Measurements from ENCODE around the gene OR51S1.
A peak's percentile ranks its signal among the peaks of the same experiment; 100 is the strongest.
"Not testable (repeated sequence)": the region's sequence is repeated elsewhere in the genome, so short reads cannot be mapped to it uniquely, and the experiment has no call there.

The OR51S1 gene

DNA sequence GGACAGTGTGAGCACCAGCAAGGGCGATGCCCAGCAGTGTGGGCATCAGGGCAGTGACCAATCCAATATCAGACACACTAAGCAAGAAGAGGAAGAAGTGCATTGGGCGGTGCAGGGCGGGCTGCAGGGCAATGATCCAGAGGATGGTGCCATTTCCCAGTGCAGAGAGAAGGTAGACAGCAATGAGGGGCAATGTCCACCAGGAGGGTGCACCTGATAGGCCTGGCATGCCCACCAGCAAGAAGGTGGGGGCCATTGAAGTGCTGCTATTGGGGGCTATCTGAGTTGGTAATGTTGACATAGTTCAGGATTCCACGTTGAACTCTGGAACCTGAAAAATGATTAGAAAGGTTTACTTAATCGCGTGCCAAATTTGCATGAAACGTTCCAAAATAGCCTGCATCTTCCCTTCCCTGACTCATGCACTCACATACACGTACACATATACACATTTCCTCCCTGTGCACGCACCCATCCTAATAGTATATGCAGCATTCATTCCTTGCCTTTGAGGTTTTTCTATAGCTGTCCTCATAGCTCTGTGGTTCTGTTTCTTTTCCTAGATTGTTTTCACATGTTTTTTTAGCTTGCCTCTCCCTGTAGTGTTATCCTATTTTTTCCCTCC is at the start of gene OR51S1:
TSS of gene OR51S1 (minus strand) at position 301 of the 625 bp plus-strand sequence. CDS start at position 301, 0 bp downstream.
- no peak for FAIRE-seq

GRCh38 chr11:4891996-4892640 is 43.1 kb upstream of the OR51S1 start:
- FAIRE-seq = no peak

GRCh38 chr11:4890279-4890678 is 41.3 kb upstream of the OR51S1 start:
- FAIRE-seq = no peak

GRCh38 chr11:4887591-4887990 is 38.6 kb upstream of the OR51S1 start:
- FAIRE-seq = no peak

DNA sequence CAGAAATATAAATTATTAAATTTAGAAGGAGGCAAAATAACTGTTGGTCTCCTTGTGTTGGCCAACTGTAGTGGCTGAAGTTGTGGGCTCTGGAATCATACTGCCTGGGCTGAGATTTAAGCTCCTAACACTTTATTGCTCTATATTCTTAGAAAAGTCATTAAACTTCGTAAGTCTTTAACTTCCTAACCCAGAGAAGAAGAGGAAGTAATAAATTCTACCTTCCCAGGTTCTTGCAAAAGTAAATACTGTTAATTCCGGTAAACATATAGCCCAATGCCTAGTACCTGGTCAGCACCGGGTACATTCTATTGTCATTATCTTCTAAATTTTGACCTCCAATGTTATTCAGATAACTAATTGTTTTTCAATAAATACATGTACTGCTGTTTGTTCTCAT is 37.2 kb upstream of the OR51S1 start:
- no peak for FAIRE-seq

DNA sequence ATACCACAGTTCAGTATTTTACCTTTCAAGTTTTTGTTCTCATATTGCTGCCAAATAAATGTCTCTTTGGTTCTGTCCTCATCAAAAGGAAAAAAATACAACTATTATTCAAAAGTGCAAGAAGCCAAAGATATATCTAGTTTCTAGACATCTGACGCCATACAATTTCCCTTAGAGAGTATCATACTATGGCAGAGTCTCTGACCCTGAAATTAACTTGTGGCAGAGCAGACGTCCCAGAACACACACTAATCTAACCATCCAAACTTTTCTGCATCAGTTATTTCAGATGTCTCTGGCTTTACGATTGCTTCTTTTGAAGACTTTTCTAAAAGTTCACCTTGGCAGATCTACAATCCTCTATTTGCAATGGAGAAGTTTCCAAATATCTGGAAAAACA is 35.4 kb upstream of the OR51S1 start:
- FAIRE-seq = no peak

DNA sequence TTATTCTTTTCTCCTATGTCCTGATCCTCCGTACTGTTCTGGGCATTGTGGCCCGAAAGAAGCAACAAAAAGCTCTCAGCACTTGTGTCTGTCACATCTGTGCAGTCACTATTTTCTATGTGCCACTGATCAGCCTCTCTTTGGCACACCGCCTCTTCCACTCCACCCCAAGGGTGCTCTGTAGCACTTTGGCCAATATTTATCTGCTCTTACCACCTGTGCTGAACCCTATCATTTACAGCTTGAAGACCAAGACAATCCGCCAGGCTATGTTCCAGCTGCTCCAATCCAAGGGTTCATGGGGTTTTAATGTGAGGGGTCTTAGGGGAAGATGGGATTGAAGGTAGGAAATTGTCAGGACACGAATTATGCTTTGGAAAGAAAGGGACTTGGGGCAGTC is 33.5 kb upstream of the OR51S1 start:
- no peak for FAIRE-seq

DNA sequence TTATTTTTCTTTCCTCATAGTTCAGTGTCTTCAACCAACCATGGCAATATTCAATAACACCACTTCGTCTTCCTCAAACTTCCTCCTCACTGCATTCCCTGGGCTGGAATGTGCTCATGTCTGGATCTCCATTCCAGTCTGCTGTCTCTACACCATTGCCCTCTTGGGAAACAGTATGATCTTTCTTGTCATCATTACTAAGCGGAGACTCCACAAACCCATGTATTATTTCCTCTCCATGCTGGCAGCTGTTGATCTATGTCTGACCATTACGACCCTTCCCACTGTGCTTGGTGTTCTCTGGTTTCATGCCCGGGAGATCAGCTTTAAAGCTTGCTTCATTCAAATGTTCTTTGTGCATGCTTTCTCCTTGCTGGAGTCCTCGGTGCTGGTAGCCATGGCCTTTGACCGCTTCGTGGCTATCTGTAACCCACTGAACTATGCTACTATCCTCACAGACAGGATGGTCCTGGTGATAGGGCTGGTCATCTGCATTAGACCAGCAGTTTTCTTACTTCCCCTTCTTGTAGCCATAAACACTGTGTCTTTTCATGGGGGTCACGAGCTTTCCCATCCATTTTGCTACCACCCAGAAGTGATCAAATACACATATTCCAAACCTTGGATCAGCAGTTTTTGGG is 33.0 kb upstream of the OR51S1 start, which contains the start of gene OR51T1:
TSS of gene OR51T1 (plus strand) at position 41 of the 641 bp plus-strand sequence. CDS start at position 41, 0 bp downstream.
- no peak for FAIRE-seq

DNA sequence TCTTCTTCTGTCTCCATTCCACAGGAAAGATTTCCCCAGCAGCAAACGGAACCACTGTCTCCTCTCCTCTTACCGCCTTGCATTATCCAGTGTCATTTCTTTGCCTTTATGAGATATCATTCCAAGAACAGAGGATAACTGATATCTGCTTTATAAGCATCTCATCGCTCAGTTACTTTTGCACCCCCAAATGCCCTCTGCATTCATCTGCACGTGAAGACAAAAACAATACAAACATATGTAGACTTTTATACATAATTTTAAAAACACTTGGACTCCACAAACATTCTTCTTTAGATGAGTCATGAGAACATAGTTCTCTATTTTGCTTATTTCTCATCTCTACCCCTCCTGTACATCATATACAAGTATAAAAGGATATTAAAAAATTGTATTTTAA is 32.2 kb upstream of the OR51S1 start:
- FAIRE-seq = no peak

GRCh38 chr11:4865855-4866254 is 16.8 kb upstream of the OR51S1 start:
- FAIRE-seq = no peak

DNA sequence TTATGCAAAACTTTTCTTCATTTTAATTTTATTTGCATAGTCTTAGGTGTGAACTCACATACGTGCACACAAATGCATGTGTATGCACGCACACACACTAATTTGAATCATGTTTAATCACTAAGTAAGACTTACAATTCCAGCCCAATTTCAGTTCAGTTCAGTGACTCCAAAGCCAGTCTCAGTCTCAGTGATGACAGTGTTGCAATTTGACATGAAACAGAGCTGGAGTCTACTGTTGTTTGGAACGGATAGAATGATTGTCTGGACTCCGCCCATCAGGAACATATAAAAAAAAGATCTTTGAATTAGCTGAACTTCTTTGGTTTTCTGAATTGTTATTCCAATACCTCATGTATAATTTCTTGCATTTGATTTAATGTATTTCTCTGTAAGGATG is 14.9 kb upstream of the OR51S1 start:
- FAIRE-seq = no peak

GRCh38 chr11:4862447-4863236 is 13.6 kb upstream of the OR51S1 start:
- FAIRE-seq = no peak

DNA sequence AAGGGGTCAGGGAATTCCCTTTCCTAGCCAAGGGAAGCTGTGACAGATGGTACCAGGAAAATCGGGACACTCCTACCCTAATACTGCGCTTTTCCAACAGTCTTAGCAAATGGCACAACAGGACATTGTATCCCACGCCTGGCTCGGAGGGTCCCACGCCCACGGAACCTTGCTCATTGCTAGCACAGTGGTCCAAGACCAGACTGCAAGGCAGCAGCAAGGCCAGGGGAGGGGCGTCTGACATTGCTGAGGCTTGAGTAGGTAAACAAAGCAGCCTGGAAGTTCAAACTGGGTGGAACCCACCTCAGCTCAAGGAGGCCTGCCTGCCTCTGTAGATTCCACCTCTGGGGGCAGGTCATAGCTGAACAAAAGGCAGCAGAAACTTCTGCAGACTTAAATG is 5.3 kb upstream of the OR51S1 start:
- FAIRE-seq = not testable (repeated sequence)

- FAIRE-seq = no peak
Measured at GRCh38 chr11:4851033-4851432, 2.0 kb upstream of the OR51S1 start.

DNA sequence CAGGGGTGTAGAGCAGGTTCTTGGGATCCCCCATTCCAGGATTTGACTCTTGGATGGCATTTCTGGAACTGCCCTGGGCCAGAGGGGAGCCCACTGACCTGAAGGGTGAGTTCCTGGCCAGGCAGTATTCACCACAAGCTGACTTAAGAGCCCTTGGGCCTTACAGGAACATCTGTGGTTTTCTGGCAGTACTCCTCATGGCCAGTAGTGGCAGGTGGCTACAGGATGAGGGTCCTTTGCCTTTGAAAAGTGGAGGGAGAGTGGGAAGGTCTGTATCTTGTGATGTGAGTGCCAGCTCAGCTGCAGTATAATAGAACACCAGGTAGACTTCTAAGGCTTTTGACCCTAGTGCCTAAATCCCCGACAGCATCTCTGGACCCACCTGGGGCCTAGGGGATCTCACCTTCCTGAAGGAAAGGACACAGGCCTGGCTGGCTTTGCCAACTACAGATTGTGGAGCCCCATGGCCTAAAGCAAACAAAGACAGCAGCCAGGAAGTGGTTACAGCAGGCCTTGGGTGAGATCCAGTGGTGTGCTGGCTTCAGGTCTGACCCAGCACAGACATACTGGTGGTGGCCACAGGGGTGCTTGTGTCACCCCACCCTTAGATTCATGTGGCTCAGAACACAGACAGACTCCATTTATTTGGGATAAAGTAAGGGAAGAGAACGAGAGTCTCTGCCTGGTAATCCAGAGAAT is 9.0 kb downstream of the OR51S1 start:
- no peak for FAIRE-seq

- FAIRE-seq = no peak
Measured at GRCh38 chr11:4830909-4831308, 18.1 kb downstream of the OR51S1 start.

GRCh38 chr11:4830346-4830745 is 18.7 kb downstream of the OR51S1 start:
- no peak for FAIRE-seq

DNA sequence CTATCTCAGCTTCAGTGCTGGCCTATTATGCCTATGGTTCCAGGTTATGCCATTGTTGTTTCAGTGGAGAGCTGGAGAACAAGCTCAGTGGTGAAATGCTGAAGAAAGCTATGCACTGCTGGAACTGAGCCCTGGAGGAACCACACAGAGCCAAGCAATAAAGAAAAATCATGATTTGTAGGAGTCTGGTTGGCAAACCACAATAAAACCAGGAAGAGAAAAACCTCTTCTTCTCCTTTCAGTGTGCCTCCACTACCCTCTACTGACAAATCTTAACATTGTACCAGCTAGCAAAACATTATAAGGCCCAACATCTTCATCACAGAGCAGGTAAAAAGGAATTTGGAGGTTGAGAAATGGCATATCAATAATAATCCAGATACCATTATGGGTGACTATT is 22.6 kb downstream of the OR51S1 start:
- peak; percentile 89 for FAIRE-seq

GRCh38 chr11:4825132-4825531 is 23.9 kb downstream of the OR51S1 start:
- no peak for FAIRE-seq

DNA sequence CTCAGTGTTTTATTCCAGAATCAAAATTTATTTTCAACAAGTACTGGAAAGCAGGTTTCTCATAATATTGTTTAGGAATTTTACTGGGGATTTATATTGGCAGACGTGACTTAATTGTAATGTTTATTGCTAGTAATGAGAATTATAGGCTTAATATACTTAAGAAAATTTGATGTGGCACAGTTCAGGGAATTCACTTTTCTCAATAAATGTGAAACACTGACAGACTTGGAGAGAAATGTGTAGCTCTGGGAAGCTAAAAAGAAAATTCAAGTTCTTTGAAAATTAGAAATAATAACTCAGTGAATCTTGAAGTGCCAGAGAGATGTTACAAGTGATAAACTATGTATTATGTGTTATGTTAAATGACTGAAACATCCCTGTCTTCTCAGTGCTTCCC is 28.0 kb downstream of the OR51S1 start, which contains the start of gene OR51F2:
TSS of gene OR51F2 (plus strand) at position 301 of the 400 bp plus-strand sequence. CDS start 101 bp downstream, outside the sequence.
- FAIRE-seq = no peak

DNA sequence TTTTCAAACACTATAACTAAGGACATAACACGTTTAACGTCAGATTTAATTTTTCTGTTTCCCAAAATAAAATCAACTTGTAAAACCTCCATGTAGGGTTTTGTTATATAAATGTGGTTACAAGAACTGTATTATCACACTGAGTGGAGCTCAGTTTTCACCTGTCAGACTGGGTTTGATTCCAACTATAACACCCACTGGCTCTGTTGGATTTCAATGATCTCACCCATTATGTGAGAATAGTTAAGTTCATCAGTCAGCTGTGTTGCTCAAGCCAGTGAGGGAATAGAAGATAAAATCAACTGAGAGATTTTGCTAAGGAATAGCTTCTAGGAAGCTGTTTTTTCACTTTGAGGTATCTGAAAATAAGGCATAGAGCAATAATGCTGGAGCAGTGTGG is 39.8 kb downstream of the OR51S1 start:
- FAIRE-seq = no peak

DNA sequence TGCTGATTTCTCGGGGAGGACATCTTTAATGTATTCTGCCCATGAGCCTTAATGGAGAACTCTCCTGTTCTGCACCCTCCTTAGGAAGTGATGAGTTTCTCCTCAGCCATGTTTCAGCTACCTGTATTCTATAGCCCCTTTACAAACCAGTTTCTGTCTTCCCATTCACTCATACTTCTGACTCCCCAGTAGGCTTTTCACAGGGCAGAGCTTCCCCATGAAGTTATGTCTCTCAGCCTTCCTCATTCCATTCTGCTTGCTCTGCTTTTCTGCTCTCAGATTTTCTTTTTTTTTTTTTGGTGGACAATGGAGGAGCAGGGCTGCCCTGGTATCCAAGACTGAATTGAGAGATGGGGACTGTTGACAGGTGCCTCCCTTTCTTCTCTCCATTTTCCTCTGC is 40.5 kb downstream of the OR51S1 start:
- FAIRE-seq = no peak

DNA sequence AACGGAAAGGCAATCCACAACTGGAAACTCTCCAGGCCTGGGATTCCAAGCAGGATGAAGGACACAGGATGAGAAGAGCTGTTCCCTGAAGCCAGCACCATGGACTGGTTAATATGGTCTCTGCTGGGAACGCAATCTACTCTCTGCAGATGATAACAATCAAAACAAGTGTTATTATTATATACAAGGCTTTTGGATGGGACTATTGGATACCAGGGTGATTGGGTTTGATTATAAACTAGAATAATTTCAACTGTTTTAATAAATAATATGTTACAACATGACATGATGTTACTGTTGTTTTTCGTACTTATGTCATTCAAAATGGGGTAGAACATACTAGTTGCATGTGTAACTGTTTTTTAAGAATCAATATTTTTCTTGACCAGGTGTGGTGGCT is 44.7 kb downstream of the OR51S1 start, which contains the start of gene OR52R1:
TSS of gene OR52R1 (minus strand) at position 101 of the 400 bp plus-strand sequence. CDS start at position 101, 0 bp downstream.
- no peak for FAIRE-seq
